COLO668 (cell line): Measurements from ENCODE around the gene COL6A3.

Source experiments
- DNase-seq: peaks from one replicate; lab custom pipeline; 2025; ENCODE audit not compliant: unreplicated experiment; lab: John Stamatoyannopoulos, UW

COL6A3 gene

DNA sequence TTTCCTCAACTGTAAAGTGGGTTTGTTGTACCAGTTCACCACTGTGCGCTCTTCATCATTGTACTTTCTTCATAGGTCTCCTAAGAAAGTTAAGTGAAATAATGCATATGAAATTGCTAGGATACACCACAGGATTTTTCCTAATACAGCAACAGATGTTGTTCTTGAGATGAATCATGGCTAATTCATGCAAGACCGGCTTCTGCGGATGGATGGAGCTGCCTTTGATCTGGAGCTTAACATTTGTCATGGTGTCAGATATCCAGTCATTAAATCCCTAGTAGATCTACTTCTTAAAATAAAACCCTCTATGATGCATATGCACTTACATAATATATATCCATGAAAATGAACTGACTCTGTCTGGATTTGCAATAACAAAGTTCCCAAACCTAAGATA lies 114.1 kb downstream of the COL6A3 start:
- peak; percentile 13 for DNase-seq

GRCh38 chr2:237298151-237299118 lies 115.5 kb downstream of the COL6A3 start:
- DNase-seq = peak; percentile 41

GRCh38 chr2:237297421-237298150 lies 116.4 kb downstream of the COL6A3 start:
- no peak for DNase-seq

GRCh38 chr2:237296756-237297155 lies 117.2 kb downstream of the COL6A3 start:
- no peak for DNase-seq

- DNase-seq = no peak
Measured at GRCh38 chr2:237295889-237296480, 118.0 kb downstream of the COL6A3 start.

- DNase-seq = no peak
Measured at GRCh38 chr2:237294460-237294859, 119.5 kb downstream of the COL6A3 start.

GRCh38 chr2:237293978-237294377 lies 120.0 kb downstream of the COL6A3 start:
- DNase-seq = no peak

DNA sequence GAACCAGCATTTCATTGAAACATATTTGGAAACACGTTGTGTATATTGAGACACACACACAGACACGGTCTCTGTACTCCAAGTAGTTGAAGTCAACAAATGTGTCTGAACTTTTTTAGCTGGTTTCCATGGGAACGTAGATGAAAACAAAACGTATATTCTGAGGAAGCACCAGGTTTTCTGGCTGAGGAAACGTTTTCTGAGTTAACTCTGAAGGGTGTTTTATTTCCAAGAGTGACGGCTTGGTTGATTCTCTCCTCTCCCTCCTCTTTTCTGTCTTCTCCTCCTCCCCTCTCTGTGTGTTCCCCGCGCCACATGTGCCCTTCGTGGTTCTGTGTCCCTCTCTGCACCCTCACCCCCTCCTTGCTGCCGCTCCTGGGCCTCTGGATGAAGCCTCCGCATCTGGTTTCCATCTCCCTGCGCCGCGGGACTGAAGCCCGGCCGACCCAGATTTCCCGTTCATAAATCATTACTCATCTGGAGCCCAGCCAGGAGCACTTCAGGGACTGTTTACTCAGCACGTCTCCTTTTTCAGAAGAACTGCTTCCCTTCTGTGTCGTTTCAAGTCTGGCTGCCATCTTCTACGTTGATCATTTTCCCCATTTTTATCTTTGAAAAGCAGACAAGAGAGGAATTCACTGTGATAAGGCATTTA lies 122.7 kb downstream of the COL6A3 start:
- DNase-seq = peak; percentile 94

DNA sequence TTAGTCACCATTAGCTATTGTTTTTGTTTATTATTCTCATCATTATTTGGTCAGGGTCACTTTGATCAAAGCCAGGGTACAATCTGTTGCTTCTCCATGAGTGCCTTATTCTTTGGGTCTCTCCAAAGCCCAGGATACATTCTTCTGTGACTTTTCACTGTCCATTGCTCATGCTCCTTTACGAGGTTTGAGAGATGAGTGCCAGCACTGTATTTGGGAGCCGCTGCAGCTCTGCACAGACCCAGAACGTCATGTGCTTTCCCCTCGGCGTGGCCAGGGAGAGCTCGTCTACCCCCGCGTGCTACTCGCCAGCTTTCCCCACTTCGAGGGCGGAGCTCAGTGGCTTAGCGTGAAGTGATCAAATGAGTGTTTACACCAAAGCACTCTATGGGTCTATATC lies 123.7 kb downstream of the COL6A3 start:
- DNase-seq = no peak

DNA sequence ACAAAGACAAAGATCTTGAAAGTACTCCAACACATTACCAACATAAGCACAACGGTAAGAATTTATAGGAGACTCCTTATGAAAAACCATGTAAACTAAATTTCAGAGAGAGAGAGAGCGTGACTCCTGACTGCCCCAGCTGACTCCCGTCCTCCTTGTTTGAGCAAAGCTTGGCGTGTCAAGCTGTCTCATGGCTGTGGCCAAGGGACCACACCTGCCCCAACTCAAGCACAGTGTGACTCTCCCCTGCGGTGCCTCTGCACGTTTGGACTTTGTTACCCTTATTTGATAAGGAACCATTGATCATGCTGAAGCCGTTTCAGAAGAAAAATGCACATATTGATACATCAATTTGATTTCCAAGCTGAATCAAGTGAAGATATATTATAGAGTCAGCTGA lies 124.8 kb downstream of the COL6A3 start:
- no peak for DNase-seq

- DNase-seq = no peak
Measured at GRCh38 chr2:237287872-237288271, 126.1 kb downstream of the COL6A3 start.

DNA sequence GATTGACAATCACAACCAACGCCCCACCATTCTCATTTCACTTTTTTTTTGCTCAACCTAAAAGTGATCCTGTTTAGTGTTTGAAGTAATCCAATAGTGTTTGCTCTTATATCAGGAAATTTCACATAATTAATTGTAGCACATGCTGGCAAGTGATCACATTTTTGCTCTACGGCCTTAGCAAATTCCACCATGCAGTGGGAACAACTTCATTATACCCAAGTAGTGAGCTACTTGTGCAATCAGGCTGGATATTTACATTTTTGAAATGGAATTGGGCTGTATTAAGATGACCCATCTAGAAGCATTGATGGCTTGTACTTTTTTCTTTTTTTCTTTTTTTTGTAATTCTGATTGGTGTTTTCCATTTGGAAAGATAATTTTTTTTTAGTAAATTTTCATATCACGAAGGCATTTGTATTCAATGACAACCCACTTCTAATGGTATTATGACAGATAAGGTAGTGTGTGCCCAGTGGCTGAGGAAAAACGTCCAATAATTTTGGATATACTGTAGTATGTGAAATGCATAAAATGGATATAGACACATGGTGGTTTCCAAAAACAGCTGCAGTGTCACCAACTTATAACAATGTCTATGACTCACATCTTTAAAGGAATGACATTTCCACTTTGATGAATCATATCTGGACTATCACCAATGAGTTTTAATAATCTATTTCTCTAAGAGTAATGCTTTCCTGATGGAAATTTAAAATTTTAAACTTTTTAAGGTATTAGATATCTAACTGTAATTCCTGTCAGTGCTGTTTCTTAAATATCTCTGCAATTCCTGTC lies 130.6 kb downstream of the COL6A3 start:
- no peak for DNase-seq

DNA sequence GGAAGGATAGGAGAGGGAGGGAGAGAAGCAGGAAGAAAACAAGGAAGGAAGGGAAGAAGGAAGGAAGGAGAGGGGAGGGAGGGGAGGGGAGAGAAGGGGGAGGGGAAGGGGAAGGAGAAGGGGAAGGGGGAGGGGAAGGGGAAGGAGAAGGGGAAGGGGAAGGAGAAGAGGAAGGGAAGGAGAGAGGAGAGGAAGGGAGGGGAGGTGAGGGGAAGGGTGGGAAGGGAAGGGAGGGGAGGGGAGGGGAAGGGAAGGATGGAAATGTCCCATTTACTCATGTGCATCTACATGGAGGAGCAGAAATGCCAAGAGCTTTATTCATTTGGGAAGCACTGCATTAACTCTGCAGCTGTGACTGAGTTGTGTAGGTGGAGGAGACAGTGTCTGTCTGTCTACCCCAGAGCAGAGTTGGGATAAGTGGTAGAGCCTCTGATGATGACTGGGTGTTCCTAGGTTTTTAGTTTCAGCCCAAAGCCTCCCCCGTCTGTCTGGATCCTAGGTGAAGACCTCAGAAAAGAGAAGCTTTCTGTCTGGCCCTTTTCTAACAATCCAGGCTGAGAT lies 131.3 kb downstream of the COL6A3 start:
- DNase-seq = no peak

- no peak for DNase-seq
Measured at GRCh38 chr2:237281836-237282306, 132.1 kb downstream of the COL6A3 start.

DNA sequence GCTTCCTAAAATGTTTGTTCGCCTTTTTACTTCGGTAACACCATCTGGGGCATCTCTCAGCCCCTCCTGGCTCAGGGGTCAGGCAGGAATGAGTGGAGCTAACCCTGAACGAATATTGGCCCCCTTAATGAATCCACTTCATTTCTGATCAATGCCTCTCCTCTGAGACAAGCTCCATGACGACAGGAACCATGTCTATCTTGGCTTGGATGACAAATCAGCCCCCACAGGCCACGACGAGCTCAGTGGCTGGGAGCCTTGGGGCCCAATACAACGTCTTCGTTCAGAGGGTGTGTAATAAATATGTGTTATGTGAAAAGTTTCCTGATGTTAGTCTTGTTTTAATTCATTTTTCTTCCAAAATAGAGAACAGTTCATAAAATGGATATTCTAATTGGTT lies 133.0 kb downstream of the COL6A3 start:
- DNase-seq = no peak

GRCh38 chr2:237280229-237280628 lies 133.7 kb downstream of the COL6A3 start:
- DNase-seq = no peak

DNA sequence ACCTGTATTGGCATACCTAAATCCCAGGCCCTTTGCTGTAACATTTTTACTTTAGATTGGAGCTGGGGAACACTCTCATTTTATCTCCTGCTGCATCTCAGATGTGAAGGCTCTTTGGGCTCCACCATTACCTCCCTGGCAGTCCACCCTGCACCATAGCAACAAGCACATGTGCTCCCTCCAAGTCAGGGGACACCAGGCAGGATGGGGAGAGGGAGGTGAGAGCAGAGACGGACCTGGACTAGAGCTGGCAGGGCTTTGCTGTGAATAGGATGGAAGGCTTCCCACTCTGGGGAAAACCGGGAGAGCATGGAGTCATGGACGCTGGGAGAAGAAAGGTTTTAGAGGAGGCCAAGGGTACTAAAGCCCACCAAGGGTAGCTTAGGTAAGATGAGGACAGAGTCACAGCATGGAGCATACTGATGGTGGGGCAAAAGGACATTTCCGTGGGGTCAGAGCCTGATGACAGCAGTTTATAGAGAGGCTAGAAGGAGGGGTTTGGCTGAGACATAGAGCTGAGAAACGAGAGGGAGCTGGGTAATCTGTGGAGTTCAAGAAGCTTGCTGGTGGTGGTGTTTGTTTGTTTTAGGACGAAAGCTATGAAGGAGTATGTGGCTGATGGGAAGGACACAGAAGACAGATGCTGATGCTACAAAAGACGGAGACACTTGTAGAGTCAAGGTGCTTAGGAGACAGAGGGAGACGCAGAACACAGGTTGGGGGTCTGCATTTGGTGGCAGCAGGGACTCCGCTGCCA lies 134.8 kb downstream of the COL6A3 start:
- no peak for DNase-seq

DNA sequence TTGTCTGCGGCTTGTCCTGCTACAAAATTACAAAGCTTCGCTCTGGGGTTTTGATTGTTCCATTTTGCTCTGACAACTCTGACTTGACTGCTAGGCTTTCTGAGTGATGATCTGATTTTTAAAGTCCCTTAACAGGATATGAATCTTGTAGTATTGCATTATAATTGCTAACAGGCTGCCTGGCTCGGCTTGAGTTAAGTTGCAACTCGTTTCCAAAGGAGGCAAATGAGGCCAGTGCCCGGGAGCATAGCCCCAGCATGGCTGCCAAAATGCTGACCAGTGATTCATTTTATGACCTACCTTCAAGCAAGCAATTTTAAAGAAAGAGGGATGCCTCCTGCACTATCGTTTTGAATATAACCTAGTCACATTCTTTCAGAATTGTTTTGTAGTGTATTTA lies 135.4 kb downstream of the COL6A3 start:
- DNase-seq = no peak
